Epidermal melanocyte (primary cell): Measurements from ENCODE around the gene NVL.
"Not testable (repeated sequence)": the region's sequence is repeated elsewhere in the genome, so short reads cannot be mapped to it uniquely, and the experiment has no call there.

Experiments
- DNase-seq: peaks from one replicate; pipeline ENCODE4 v3.0.0; 2011; ENCODE audit warnings: low spot score; ENCODE audit not compliant: insufficient read length

NVL gene

GRCh38 chr1:224338150-224338838 is 8.3 kb upstream of the NVL start:
- DNase-seq = no peak

DNA sequence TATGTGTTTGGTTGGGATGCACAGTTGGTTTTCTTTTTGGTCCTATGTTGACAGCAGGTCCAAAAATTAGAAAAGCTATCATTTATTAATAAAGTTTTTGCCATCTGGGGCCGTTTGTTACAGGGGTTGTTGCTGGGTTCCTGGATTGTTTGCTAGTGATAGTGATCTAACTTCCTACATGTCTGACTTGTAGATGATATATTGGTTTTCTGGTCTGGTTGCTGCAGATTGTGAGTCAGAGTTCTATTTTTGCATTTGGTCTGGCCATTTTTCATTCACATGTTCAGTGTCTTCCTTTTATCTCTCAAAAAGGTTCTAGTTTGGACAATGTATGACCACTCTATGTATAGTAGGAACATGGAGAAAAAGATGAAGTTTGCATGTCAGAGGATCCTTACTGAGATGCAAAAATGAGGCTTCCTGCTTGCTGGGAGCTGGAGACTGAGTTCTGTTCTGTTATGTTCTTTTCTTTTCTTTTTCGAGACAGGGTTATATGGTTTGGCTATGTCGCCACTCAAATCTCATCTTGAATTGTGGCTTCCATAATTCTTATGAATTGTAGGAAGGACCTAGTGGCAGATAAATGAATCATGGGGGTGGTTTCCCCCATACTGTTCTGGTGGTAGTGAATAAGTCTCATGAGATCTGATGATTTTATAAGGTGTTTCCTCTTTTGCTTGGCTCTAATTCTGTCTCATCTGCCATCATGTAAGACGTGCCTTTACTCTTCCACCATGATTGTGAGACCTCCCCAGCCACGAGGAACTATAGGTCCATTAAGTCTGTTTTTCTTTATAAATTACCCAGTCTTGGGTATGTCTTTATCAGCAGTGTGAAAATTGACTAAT is 4.2 kb upstream of the NVL start:
- DNase-seq = no peak

DNA sequence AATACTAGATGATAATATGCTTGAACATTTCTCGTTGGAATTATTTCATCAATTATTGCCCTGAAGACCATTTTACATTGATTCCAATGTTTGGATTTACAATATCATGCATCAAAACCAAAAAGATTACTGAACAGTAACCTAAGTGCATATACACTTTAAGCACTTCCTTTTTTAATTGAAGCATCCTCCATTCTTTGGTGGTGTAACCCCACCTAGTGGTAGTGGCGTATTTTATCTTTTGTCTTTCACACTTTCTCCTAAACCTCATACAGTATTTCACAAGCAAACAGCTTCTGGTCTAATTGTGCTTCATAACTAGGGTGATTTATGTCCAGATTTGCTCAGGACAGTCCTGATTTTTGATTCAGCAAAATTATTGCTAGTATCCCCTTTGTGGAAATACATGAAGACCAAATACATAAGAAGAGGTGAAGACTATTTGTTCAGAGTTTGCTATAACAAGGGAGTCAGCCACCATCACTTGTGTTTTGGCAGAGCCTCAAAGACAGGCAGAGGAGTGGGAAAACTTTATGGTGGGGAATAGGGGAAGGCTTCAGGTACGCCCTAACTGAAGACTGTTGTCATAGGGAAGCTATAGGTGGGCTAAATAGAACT is 3.4 kb upstream of the NVL start:
- no peak for DNase-seq

DNA sequence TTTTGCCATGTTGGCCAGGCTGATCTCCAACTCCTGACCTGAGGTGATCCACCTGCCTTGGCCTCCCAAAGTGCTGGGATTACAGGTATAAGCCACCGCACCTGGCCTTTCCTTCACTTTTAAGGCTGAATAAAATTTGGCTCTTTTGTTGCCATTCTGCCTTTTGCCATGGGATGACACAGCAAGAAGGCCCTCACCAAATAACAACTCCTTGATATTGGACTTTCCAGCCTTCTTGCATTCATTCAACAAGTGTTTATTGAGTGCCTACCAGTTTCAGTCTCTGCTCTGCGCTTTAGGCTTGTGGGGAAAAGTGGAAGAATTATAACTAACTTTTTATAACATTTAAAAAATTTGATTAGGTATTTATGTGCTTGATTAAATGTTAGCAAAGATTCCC is 1.9 kb upstream of the NVL start:
- DNase-seq = no peak

DNA sequence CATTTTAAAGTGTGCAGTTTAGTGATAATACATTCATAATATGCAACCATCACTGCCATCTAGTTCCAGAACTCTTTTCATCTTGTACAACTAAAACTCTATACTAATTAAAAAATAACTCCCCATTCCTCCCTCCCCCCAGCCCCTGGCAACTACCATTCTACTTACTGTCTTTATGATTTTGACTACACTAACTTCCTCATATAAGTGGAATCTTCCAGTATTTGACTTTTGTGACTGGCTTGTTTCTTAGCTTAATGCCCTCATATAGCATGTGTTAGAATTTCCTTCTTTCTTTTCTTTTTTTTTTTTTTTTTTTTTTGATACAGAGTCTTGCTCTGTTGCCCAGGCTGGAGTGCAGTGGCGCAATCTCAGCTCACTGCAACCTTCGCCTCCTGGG is 1.4 kb upstream of the NVL start:
- no peak for DNase-seq

DNA sequence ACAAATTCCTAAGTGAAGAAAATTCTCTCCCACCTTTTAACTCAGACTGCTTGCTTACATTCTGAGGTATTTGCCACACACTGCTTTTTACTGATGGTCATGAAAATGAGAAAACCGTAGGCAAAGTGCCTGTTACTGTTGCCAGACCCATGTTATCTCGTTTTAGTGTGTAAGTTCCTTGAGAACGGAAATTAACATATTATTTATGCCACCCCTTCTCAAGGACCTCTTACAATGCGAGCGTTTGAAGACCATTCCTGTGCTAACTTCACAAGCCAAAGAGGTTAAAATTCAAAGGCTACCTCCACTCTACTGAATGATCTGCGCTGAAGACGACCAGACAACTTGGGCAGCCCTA is 509 bp downstream of the NVL start:
- no peak for DNase-seq

- no peak for DNase-seq
These were observed 1.3 kb downstream of the NVL start for GRCh38 chr1:224328644-224329043.

DNA sequence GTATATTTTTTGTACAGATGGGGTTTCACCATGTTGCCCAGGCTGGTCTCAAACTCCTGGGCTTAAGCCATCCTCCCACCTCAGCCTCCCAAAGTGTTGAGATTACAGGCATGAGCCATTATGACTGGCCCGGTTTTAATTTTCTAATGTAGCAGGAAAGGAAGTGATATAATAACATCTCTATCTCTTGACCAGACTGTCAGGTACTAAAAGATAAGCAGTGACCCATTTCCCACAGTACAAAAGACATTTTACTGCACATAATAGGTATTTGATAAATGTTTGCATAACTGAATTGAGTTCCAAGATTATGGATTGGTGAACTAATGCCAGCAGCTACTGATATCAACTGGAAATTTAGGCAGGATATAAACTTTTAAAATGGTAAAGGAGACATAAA is 4.0 kb downstream of the NVL start:
- DNase-seq = no peak

DNA sequence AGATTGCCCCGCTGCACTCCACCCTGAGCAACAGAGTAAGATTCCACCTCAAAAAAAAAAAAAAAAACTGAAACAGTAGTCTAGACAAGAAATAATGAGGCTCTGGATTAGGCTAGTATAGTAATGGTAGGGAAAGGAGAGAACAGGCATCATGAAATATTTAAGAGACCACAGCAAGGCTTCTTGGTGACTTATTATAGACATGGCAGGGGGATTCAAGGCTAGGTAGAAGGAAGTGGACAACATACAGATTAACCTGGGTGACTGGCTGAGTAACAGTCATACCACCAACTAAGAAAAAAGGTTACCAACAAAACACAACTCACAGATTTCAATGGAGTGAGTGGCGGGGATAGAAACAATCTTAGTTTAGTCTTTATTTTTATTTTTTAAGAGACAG is 8.3 kb downstream of the NVL start:
- DNase-seq = no peak

DNA sequence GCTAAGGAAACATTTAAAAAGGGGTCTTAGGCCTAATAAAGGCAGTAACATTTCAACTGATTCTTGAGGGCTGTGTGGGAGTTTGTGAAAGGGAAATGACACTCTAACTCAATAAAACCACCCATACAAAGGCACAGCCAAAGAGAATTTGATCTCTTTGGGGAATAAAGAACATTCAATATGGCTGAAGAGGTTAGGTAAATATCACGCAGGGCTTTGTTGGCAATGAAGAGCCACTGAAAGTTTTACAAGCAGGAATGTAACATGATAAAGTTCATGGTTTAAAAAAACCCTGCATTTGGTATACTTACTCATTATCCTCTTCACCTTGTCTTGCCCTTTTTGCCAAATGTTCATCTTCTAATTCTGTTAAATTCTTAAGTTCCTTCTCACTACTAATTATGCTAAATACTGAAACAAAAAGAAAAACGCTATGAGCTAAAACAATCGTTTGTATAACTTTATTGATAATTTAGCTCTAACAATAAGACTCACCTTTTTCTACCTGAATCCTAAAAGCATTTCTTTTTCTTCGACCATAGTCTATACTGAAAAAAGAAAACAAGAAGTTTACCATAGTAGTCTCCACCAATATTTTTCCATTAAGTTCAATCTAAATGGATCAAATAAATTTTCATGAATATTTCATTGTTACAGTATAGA is 12.5 kb downstream of the NVL start:
- DNase-seq = no peak

DNA sequence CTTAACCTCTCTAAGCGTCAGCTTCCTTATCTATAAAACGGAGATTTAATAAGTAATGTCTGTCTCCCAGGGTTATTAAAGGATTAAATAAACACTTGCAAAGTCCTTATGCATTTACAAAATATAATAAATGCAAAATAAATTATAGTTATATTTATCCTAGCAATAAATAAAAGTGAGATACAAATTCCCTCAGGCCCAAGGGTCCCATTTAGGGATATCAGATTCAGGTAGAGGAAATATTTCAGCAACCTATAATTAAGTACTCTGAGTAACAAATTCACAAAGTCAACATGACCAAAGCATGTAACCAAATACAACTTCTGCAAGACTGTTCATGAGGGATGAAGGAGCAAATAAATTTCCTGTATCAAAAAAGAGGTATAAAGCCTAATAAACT is 17.9 kb downstream of the NVL start:
- DNase-seq = no peak

DNA sequence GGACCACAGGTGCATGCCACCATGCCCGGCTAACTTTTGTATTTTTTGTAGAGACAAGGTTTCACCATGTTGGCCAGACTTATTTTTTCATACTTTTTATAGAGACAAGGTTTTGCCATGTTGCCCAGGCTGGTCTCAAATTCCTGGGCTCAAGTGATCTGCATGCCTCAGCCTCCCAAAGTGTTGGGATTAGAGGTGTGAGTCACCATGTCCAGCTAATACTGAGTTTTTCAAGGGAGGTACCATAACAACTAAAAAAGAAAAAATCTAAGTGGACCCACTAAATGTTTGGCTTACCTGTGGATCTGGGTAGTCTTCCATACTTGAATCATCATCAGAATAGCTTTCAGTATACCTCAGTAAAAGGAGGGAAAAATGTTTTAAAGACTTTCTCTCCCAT is 18.5 kb downstream of the NVL start:
- not testable (repeated sequence) for DNase-seq

GRCh38 chr1:224308064-224308463 is 21.9 kb downstream of the NVL start:
- no peak for DNase-seq

- DNase-seq = no peak
These were observed 25.2 kb downstream of the NVL start for GRCh38 chr1:224304767-224305166.

- no peak for DNase-seq
These were observed 27.0 kb downstream of the NVL start for GRCh38 chr1:224302947-224303346.

GRCh38 chr1:224301391-224301790 is 28.6 kb downstream of the NVL start:
- no peak for DNase-seq

DNA sequence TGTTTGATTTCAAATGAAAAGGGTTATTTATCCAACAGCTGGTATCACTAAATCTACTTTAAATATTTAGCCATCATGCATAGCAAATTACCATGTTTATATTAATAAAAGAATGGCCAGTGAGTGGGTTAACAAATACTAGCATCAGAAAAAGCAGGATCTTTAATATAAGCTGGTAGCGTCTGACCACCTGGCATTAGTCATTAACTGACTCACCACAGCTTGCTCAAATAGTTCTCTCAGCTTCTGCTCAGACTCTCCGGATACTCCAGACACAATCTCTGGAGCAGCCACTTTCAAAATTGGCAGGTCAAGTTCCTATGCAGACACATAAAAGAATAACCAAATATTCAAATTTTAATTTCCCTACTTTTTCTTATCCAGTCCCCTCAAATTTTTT is 29.6 kb downstream of the NVL start:
- DNase-seq = no peak

GRCh38 chr1:224298346-224299330 is 31.3 kb downstream of the NVL start:
- no peak for DNase-seq

DNA sequence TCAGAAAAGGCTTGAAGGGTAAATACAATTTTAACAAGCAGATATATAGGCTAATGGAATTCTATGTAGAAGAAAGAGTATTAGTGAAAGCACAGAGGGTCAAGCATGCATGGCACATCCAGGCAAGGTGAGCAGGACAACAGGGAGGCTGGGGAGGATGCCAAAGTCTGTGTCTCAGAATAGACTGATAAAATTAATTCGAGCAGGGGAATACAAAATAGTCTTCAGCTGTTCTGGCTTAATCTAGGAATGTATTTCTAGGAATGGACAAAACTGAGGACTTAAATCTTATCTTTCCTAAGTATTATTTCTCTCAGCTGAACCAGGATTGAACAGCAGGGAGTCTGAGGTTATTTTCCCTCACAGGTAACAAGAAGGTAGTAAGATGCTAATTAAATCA is 35.2 kb downstream of the NVL start:
- DNase-seq = no peak

DNA sequence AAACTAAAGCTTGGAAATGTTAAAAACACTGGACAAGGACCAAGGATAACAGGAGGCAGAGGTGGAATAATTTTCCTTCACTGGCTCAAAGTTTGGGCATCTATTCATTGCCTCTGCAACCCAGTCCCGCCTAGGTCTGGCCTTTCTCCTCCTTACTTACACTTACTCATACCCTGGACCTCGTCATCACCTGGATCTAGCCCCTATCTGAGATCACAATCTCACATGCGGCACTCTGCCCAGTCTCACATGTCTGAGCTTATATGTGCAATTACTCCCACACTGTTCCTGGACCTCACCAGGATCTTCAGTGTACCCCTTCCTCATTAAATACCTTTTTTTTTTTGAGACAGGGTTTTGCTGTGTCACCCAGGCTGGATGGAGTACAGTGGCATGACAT is 37.6 kb downstream of the NVL start:
- no peak for DNase-seq

DNA sequence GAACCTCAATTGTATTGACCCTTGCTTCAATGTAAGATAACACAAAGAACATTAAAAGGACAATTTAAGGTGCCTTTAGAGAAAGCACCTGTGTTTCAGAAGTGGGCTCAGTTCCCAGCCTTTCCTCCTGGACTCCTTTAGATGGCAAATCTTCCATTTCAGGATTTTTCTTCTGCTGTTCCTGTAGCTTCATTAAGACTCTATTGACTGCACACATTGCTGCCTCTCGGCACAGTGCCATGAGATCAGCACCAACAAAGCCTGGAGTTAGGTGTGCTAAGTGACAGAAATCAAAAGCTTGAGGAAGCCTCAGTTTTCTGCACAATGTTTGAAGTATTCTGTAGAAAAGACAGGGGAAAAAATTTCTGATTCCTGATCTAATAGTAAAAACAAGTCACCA is 40.6 kb downstream of the NVL start:
- DNase-seq = no peak
